ENCODE measurements around the gene ZNF606.
"Not testable (repeated sequence)": the region's sequence is repeated elsewhere in the genome, so short reads cannot be mapped to it uniquely, and the experiment has no call there.

Gene ZNF606

GRCh38 chr19:58009666-58010301 is 7.2 kb upstream of the ZNF606 start:
- DNase-seq, result peak; percentile 63
- peak; percentile 76 for ATAC-seq

- DNase-seq, result no peak
- ATAC-seq, result no peak
Measured at GRCh38 chr19:58009301-58009665, 6.7 kb upstream of the ZNF606 start.

DNA sequence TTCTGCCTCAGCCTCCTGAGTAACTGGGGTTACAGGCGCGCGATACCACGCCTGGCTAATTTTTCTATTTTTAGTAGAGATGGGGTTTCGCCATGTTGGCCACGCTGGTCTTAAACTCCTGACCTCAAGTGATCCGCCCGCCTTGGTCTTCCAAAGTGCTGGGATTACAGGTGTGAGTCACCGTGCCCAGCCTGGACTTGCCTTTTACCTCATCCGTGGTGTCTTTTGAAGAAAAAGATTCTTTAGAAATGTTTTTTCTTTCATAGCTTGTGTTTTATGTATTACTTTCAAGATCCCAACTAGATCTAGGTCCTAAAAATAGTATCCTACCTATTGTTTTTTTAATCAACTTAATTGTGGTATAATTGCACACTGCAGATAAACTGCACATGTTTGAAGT is 6.3 kb upstream of the ZNF606 start:
- DNase-seq, ATAC-seq: not testable (repeated sequence)

DNA sequence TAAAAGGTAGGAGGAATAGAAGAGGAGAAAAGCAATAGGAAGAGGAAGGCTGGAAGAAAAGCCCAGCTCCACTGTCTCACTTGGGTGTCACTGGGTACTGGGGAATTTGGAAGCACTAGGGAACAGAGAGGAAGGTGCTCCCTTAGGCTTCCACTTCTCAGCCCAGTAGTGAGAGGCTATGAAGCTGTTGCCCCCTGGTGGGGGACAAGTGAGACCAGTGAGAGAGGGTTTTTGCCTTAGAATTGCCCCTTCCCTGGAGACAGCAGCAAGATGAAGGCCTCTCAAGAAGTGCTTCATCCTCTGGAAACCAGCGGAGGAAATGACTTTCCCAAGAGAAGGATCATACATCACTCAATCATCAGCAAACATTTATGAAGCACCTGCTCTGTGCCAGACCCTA is 4.7 kb upstream of the ZNF606 start:
- ATAC-seq (no peak), DNase-seq (no peak)

DNA sequence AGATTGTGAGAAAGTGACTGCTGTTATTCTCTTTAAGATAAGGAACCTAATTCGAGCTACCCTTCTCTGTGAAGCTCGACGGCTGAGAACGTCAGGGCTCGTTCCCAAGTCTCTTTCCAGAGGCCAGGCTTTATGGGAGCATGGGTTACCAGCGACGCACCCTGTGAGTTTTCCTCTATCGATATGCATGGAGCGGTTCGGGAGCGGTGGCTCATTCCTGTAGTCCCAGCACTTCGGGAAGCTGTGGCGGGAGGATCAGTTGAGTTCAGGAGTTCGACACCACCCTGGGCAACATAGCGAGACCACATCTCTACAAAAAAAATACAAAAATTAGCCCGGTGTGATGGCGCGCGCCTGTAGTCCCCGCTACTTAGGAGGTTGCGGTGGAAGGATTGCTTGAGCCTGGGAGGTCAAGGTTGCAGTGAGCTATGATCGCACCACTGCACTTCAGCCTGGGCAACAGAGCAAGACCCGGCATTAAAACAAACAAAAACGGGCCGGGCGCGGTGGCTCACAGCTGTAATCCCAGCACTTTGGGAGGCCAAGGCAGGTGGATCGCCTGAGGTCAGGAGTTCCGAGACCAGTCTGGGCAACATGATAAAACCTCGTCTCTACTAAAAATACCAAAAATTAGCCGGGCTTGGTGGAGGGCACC is 681 bp upstream of the ZNF606 start:
- ATAC-seq (no peak), DNase-seq (no peak)

DNA sequence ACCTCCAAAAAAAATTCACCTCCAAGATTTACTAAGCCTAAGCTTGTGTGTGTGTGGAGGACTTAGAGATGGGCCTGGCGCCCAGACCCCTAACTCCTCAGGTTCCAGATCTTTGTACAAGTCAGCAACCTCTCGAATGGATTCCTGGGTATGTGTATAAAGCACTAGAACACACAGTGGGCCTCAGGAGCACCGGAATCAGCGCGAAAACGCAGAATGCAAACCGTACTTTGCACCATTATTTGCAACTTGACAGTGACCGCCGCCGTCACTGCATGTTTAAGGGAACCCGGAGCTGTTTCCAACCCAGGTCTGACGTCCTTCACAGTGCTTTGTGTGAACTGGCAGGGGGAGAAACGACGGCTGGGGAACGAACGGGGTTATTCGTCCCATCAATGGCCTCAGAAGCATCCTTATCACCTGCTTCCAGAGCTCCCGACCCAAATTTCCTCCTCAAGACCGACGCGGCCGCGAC is 688 bp downstream of the ZNF606 start:
- peak; percentile 19 for DNase-seq
- no peak for ATAC-seq

DNA sequence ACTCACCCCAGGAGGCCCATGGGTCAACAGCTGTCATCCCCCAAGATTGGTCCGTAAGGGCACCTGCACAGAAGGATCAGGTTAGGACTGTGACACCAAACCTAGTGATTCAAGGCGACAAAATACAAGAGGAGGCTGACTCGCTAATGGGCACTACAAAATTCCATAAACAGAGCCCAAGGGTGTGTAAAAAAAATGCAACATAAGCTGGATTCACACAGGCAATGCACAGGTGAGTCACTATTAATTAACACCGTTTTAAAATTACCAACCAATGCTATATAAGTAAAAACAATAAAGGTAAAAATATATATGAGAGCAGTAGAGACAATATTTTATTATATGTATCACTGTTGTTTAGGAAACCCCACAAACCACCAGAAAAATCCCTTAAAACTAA is 1.9 kb downstream of the ZNF606 start:
- ATAC-seq, result no peak
- no peak for DNase-seq

DNA sequence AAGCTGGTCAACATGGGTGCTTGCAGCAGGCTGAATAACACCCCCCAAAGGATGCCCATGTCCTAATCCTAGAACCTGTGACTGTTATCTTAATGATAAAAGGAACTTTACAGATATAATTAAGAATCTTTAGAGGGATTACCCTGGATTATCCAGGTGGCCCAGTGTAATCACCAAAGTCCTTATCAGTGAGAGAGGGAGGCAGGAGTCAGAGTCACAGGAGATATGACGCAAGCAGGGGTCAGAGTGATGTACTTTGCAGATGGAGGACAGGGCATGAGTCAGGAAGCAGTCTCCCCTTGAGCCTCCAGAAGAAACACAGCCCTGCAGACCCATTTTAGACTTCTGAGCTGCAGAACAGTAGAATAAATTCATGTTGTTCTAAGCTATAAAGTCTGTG is 9.8 kb downstream of the ZNF606 start:
- DNase-seq (no peak), ATAC-seq (no peak)

- no peak for ATAC-seq
- no peak for DNase-seq
Measured at GRCh38 chr19:57978586-57979289, 23.9 kb downstream of the ZNF606 start.

DNA sequence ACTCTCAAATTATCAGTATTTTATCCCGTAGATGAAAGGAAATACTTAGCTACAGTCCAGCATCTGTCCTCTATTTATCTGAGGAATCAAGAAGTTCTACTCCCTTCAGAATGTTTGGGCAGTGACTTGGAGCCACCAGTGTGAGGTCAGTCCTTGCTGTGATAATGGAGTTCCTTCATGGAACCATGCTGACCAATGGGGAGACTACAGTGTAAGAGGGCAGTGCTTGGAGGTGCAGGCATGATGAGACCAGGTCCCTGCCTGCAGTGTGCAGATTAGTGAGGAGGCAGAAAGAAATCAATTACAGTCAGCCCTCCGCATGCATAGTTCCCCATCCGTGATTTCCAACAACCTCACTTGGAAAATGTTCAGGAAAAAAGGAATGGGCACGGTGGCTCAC is 28.2 kb downstream of the ZNF606 start, which contains the start of gene C19orf18:
C19orf18 (minus strand) TSS at position 101 of the 400 bp plus-strand sequence. CDS start 102 bp downstream, outside the sequence.
- DNase-seq (no peak), ATAC-seq (no peak)

- DNase-seq, result no peak
- no peak for ATAC-seq
Measured at GRCh38 chr19:57964761-57965160, 37.9 kb downstream of the ZNF606 start.

DNA sequence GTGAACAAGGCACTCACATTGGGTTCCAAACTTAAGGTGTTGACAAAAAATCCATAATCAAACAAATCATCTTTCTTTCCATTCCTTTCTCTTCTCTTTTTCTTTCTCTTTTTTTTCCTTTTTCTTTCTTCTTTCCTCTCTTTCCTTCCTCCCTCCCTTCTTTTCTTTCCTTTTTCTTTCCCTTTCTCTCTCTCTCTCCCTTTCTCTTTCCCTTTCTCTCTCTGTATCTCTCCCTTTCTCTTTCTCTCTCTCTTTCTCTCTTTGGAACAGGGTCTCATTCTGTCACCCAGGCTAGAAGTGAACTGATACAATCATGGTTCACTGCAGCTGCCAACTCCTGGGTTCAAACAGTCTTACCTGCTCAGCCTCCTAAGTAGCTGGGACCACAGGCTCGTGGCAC is 40.8 kb downstream of the ZNF606 start:
- ATAC-seq (no peak), DNase-seq (no peak)

- DNase-seq, result no peak
- ATAC-seq, result no peak
Measured at GRCh38 chr19:57954996-57955395, 47.6 kb downstream of the ZNF606 start.

- no peak for DNase-seq
- no peak for ATAC-seq
Measured at GRCh38 chr19:57949702-57950101, 52.9 kb downstream of the ZNF606 start.

DNA sequence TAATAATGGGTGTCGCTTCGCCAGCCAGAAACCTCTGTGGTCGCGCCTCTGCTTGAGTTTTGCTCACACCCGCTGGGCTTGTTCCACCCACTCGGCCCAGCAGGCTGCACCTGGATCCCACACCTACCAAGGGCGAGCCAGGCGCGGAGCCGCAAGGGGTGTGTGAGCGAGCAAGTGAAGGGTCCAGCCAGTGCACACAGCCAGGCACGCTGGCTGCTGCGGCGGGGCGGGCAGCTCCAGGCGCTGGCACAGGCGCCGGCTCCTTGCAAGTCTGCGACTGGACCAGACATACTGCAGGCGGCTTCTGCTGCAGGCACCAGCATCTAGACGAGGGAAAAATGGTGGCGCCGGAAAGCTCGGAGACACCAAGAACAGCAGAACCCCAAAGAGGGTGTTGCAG is 53.3 kb downstream of the ZNF606 start:
- ATAC-seq (no peak), DNase-seq (no peak)

GRCh38 chr19:57947419-57948134 is 55.0 kb downstream of the ZNF606 start, which contains the start of gene ZNF256:
Gene ZNF256 (minus strand): TSS chr19:57947706. CDS start chr19:57947474, 232 bp downstream.
- DNase-seq (peak; percentile 93), ATAC-seq (peak; percentile 98)

- peak; percentile 1 for ATAC-seq
- DNase-seq, result no peak
Measured at GRCh38 chr19:57947088-57947418, 55.6 kb downstream of the ZNF606 start.

DNA sequence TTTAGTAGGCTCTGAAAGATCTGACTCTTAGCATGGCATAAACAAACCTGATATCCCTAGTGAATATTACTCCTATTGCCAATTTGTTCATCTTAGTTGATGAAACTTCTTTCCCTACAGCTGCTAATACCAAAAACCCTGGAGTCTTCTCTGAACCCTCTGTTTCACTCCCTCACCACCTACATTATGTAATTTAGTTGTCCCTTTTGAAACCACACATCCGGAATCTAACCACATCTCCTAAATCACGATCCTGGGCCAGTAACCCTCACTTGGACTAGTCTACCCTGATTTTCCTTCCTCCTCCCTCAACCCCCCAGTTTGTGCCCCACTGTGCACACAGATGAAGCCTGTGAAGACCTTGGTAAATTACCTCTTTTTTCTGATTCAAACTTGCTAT is 56.3 kb downstream of the ZNF606 start:
- DNase-seq (no peak), ATAC-seq (no peak)

- ATAC-seq (no peak), DNase-seq (no peak)
Measured at GRCh38 chr19:57941593-57941992, 61.0 kb downstream of the ZNF606 start.

GRCh38 chr19:57935731-57936130 is 66.9 kb downstream of the ZNF606 start:
- no peak for DNase-seq
- no peak for ATAC-seq

DNA sequence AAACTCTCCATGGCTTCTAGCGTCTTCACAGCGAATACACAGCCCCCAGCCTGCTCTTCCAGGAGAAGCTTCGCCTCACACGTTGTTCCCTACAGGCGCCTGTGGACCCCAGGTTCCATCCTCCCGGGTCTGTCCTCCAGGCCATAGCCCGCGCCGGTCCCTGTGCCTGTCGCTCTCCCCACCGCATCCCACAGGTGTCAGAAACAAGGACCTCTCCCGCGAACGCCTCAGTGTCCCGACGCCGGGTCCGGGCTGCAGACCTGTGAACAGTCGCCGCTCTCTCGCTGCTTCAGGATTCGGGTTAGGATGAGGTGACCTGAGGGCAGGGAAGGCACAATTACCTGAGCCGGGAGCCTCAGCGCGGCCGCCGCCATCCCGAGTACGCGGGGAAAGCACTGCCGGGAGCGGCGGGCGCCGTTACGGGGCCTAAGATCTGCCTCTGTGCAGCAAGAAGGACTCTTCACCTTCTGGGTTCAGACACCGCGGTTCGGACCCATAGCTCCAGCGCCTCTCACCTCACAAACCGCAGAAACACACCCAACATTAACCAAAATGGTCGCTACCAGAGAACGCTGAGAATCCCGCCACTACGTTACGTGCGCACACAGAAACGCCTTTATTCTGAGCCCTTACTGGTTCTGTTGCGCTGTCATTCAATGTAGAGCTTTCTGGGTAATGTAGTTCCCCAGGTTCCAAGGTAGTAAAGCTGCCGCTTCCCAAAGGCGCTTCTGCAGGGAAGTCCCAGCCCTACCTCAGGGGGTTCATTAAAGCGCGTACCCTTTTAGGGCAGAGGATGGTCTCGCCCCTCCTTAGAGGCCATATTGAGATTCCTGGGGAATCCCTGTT is 67.6 kb downstream of the ZNF606 start, which contains the start of gene ZNF418:
ZNF418 (minus strand) TSS at position 583 of the 846 bp plus-strand sequence. CDS start 1,580 bp downstream, outside the sequence.
- peak; percentile 89 for ATAC-seq
- DNase-seq, result peak; percentile 35

- ATAC-seq (no peak), DNase-seq (no peak)
Measured at GRCh38 chr19:57927587-57927986, 75.0 kb downstream of the ZNF606 start.
